ENCODE results near the gene CACNG3. TPM values are rescaled to one million over a fixed set of nuclear protein-coding genes. Genes with fewer than 3 reads are reported as not detected.

CACNG3 gene
- total RNA-seq, 1 experiment from 2014 or later, result not detected

DNA sequence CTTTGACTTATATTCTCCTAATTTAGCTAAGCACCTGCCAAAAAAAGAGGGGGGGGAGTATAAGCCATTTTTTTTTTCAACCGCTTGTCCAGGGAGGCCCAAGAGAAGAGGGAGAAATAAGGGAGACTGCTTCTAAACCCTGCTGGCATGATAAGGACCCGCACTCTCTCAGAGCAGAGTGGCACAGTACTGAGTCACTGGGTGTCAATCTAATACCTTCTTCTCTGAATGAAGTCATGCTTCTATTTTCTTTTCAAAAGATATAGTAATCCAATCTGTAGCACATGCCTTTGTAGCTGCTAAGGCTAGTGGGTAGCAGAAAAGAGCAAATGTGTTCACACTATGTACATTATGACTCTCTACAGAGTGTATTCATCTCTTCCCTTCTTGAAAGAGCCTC is 34.9 kb upstream of the CACNG3 start:
- no peak overlapping the region for H3K27ac Mint-ChIP-seq

More for the DNA sequence above, 34.9 kb upstream of the CACNG3 start:
- no peak overlapping the region for H3K4me3 Mint-ChIP-seq
- Histone ChIP-seq H2BK15ac (ENCODE audit: low read depth, low read length) (no peak overlapping the region), H4K8ac (replicated peaks; ENCODE audit: insufficient read length, low read depth, low read length) (no peak overlapping the region), H3K79me1 (ENCODE audit: insufficient read depth, low read depth, low read length, poor library complexity, severe bottlenecking) (no peaks in the 10 kb centered on the region), H4K91ac (ENCODE audit: insufficient read length, low read depth, low read length) (no peak overlapping the region), H2AK5ac (ENCODE audit: insufficient read length, low read length) (no peak overlapping the region), H3K14ac (ENCODE audit: insufficient read depth, low read length) (no peak overlapping the region), H2BK5ac (ENCODE audit: insufficient read length, low read length) (no peak overlapping the region), H3K4ac (ENCODE audit: low read depth, low read length) (no peak overlapping the region), H4K20me1 (ENCODE audit: control insufficient read depth, insufficient read depth, insufficient read length) (no peaks in the 10 kb centered on the region), H3K18ac (ENCODE audit: insufficient read length, low read depth, low read length) (no peak overlapping the region), H3K9ac (ENCODE audit: extremely low read depth, insufficient read length, low read length) (no peak overlapping the region), H3K79me2 (ENCODE audit: insufficient read depth, low read length) (no peaks in the 10 kb centered on the region), H2BK20ac (ENCODE audit: low read depth, low read length, poor library complexity, severe bottlenecking) (no peak overlapping the region), H3K27ac (ENCODE audit: insufficient read length, low read depth, low read length) (no peak overlapping the region), H3K4me2 (ENCODE audit: insufficient read depth, insufficient read length, low read length) (no peak overlapping the region), H3K4me1 (ENCODE audit: insufficient read depth, low read length) (no peaks in the 10 kb centered on the region), H3K56ac (ENCODE audit: insufficient read length, low read depth, low read length) (no peak overlapping the region), H2BK12ac (ENCODE audit: insufficient read length, low read depth, low read length) (no peak overlapping the region), H3K23me2 (ENCODE audit: insufficient read length, low read depth, low read length, poor library complexity, severe bottlenecking) (no peaks in the 10 kb centered on the region), H4K5ac (ENCODE audit: insufficient read length, low read depth, low read length) (no peak overlapping the region), H3K23ac (ENCODE audit: insufficient read length, low read depth, low read length) (no peak overlapping the region), H2BK120ac (ENCODE audit: low read depth, low read length, poor library complexity, severe bottlenecking) (no peak overlapping the region), H3T11ph (ENCODE audit: low read length) (no peak overlapping the region), H3K9me3 (ENCODE audit: control insufficient read depth, low read depth, low read length) (no peaks in the 10 kb centered on the region), H3K27me3 (ENCODE audit: insufficient read depth, low read length) (no peaks in the 10 kb centered on the region), H2AFZ (ENCODE audit: low read length) (no peak overlapping the region)
- H3K36me3 Mint-ChIP-seq (ENCODE audit: insufficient read depth in 1 of 3, low read depth in 3 of 3), result no peaks in the 10 kb centered on the region
- H3K4me1 Mint-ChIP-seq, result peaks cover 3 to 12% of the 10 kb centered on the region in 2 experiments
- TF ChIP-seq, protein P1, sequence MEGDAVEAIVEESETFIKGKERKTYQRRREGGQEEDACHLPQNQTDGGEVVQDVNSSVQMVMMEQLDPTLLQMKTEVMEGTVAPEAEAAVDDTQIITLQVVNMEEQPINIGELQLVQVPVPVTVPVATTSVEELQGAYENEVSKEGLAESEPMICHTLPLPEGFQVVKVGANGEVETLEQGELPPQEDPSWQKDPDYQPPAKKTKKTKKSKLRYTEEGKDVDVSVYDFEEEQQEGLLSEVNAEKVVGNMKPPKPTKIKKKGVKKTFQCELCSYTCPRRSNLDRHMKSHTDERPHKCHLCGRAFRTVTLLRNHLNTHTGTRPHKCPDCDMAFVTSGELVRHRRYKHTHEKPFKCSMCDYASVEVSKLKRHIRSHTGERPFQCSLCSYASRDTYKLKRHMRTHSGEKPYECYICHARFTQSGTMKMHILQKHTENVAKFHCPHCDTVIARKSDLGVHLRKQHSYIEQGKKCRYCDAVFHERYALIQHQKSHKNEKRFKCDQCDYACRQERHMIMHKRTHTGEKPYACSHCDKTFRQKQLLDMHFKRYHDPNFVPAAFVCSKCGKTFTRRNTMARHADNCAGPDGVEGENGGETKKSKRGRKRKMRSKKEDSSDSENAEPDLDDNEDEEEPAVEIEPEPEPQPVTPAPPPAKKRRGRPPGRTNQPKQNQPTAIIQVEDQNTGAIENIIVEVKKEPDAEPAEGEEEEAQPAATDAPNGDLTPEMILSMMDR (conservative IDR thresholded peaks at IDR 0.05), result no peak
- no CpG with 5 or more reads among the region's 2 CpGs for WGBS (ENCODE audit: extremely low coverage, insufficient read length, low lambda C conversion rate)
- H3K27me3 Mint-ChIP-seq (ENCODE audit: low read depth), result peaks cover 4% of the 10 kb centered on the region
- H3K9me3 Mint-ChIP-seq, result no peaks in the 10 kb centered on the region; a peak in 1 of 5 replicates
- no peak for DNase-seq
